ENCODE results near the gene C12orf60.

The C12orf60 gene

GRCh38 chr12:14854586-14855183 is 51.2 kb downstream of the C12orf60 start (continued):
- TF ChIP-seq ZNF510 (tag by site-specific recombination; IDR thresholded peaks at IDR 0.05; ENCODE audit: insufficient replicate concordance) (no peak), YY2 (tag by site-specific recombination; IDR thresholded peaks at IDR 0.05) (no peak), ZNF596 (tag by site-specific recombination; IDR thresholded peaks at IDR 0.05) (no peak), ATF2 (tag by site-specific recombination; IDR thresholded peaks at IDR 0.05; ENCODE audit: low read depth) (no peak)

- Histone ChIP-seq H3K36me3 (ENCODE audit: control insufficient read depth in 2 of 2, insufficient read depth in 1 of 2, low read length in 2 of 2) (no peaks in the 10 kb centered on the region), H3K4me1 (ENCODE audit: control insufficient read depth, insufficient read depth, low read length) (no peaks in the 10 kb centered on the region), H3K27ac (ENCODE audit: extremely low read depth, low read depth, low read length) (no peak overlapping the region), H3K9me3 (ENCODE audit: control insufficient read depth, insufficient read depth, low read depth, low read length) (no peaks in the 10 kb centered on the region), H3K4me3 (ENCODE audit: low read depth, low read length) (no peak overlapping the region)
- POLR2A ChIA-PET = no interaction called here
- CTCF ChIA-PET = interaction anchor here (0.6 to 0.7 kb wide), 2 partner anchors 491 to 960 kb away, joined by 3 to 6 read pairs; no protein-coding TSS in a partner anchor
- no peak for TF ChIP-seq ZNF585B (tag by site-specific recombination; IDR thresholded peaks at IDR 0.05)
Observed at GRCh38 chr12:14858513-14858912, 55.0 kb downstream of the C12orf60 start.

- CTCF ChIA-PET = interaction anchor here (0.6 kb wide), 2 partner anchors 76 to 130 kb away, joined by 4 to 5 read pairs; no protein-coding TSS in a partner anchor
- Histone ChIP-seq H3K36me3 (ENCODE audit: control insufficient read depth in 2 of 2, insufficient read depth in 1 of 2, low read length in 2 of 2) (no peaks in the 10 kb centered on the region), H3K9me3 (ENCODE audit: control insufficient read depth, insufficient read depth, low read depth, low read length) (no peaks in the 10 kb centered on the region), H3K4me1 (ENCODE audit: control insufficient read depth, insufficient read depth, low read length) (no peaks in the 10 kb centered on the region), H3K4me3 (ENCODE audit: low read depth, low read length) (no peak overlapping the region), H3K27ac (ENCODE audit: extremely low read depth, low read depth, low read length) (no peak overlapping the region)
- POLR2A ChIA-PET = no interaction called here
- TF ChIP-seq ZNF654 (tag by site-specific recombination; IDR thresholded peaks at IDR 0.05; ENCODE audit: low read depth) = no peak
- TF ChIP-seq TRIM28 (IDR thresholded peaks at IDR 0.05; ENCODE audit: borderline replicate concordance, low read length) = 0 out of 2 replicates have a peak, but pooled peaks have one; percentile 35
- TF ChIP-seq ZBTB8A (tag by site-specific recombination; IDR thresholded peaks at IDR 0.05) = no peak
- TF ChIP-seq ZNF514 (tag by site-specific recombination; IDR thresholded peaks at IDR 0.05) = no peak
- TF ChIP-seq CTCF (tag by site-specific recombination; IDR thresholded peaks at IDR 0.05) = no peak
- TF ChIP-seq KLF10 (tag by site-specific recombination; IDR thresholded peaks at IDR 0.05) = no peak
- no peak for TF ChIP-seq ZNF146 (tag by site-specific recombination; IDR thresholded peaks at IDR 0.05)
- no peak for TF ChIP-seq ZNF621 (tag by site-specific recombination; IDR thresholded peaks at IDR 0.05)
- peak; percentile 88 for TF ChIP-seq SETDB1 (IDR thresholded peaks at IDR 0.05; ENCODE audit: insufficient read length, low read length)
- no peak for TF ChIP-seq ZNF600 (tag by site-specific recombination; IDR thresholded peaks at IDR 0.05)
- TF ChIP-seq ZNF37A (tag by site-specific recombination; IDR thresholded peaks at IDR 0.05) = no peak
- no peak for TF ChIP-seq ZNF398 (tag by site-specific recombination; IDR thresholded peaks at IDR 0.05)
Observed at GRCh38 chr12:14860490-14860889, 57.0 kb downstream of the C12orf60 start.
